HG02943 (cell line): ENCODE data around the gene MRGPRE.

Experiments used
- ATAC-seq: cut with Tn5 transposase; IDR thresholded peaks from one replicate; pipeline ENCODE4 v1.9.1; 2021; ENCODE audit warnings: mild to moderate bottlenecking, low read depth, moderate library complexity; ENCODE audit not compliant: unreplicated experiment

MRGPRE gene

DNA sequence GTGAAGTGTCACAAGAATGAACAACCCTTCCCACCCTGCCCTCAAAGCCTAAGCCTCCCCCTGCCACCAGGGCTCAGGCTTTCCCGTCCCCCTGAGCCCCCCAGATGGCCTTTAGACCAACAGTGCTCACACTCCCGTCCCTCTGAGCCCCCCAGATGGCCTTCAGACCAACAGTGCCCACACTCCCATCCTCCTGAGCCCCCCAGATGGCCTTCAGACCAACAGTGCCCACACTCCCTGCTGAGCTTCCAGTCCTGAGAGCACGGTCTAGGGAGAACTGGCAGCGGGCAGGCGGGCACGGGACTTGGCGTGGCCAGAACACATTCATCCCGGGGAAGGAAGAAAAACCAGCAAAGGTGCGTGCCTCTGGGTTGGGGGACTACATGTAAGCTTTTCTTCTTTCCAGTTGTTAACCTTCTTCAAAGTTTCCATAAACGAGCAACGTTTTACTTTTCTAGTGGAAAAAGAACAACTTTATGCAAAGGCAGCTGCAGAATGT, 16.1 kb downstream of the MRGPRE start:
- ATAC-seq = no peak

DNA sequence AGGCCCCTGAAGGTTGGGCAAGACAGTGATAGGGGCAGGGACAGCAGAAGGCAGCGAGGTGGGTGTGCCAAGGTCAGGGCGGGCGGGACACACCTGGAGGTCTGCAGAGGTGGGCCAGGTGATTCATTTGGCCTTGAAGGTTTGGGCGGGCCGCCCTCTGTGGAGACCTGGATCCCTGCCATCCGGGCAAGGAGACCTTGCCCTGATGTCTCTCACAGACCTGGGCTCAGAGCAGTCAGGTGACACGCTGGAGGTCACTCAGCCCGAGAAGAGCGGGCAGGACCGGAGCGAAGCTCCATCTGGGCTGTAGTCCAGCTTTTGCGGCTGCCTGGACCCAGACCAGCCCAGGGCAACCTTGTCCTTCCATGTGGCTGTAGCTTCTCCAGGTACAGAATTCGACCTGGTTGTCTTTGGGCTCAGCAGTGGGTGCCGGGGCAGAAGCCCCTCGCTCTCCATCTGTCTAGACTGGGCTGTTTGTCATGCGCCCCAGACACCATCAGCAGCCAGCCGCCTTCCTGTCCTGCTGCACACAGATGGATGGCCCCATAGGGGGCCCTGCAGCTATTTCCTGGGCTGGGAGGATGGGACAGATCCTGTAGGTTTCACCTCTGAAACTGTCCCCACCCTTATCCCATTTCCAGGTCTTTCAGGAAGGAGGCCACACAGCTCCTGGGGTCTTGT, 16.7 kb downstream of the MRGPRE start:
- ATAC-seq = no peak

DNA sequence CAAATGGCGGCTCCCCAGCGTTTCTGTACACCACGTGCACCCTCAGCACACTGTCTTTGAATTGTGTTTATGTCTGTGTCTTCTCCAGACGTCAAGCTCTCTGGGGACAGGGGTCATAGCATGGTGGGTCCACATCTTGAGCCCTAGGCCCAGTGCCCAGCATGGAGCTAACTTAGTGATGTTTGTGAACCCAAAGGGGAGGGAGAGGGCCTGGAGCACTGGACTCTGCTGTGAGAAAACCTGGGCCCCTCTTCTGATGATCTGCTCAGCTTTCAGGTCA, 17.9 kb downstream of the MRGPRE start:
- no peak for ATAC-seq

DNA sequence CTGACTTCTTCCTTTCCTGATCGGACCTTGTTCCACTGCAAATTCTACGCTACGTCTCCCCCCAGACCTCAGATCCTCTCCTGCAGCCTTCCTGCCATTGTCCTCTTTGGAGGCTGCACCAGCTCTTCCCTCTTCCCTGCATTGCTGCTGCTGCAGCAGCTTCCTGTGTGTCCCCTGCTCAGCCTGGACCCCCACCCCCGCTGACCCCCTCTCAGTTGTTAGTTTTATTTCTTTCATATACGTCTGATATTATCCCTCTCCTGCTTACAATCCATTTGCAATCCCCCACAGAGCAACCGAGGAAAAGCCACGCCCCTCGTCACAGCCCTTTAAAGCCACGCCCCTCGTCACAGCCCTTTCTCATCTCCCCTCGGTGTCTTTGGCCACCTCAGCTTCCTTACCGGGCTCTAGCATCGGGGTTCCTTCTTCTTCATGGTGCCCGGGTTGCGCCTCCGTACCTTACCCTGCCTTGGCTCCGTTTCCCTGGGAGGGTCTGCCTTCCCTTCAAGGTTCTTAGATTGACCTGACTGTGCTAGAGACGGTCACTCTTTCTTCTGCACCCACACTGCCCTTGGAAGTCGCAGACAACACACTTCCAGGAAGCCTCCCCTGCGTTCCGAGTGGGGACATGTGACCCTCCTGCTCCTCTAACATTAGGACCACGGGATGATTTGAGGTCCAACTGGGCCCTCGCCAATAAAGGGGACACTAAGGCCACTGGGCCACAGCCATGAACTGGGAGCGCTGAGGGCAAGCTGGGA, 18.4 kb downstream of the MRGPRE start:
- no peak for ATAC-seq

DNA sequence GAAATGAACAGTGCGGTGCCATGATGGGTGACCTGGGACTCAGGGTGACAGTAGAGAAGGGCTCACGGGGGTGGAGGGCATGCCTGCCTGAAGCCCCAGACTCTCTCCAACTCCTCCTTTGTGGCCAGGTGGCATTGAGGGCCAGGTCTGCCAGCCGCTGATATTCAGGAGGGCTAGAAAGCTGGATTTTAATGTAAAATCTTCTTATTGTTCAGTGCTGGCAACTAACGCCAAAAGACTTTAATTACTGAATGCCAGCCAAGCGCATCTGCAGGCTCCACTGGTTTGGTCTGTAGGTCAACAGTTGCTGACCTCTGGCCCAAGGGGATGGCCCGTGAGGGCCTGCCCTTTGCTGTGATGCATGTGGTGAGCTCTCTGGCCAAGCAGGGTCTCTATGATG, 23.9 kb downstream of the MRGPRE start:
- no peak for ATAC-seq

GRCh38 chr11:3207526-3208189, 24.6 kb downstream of the MRGPRE start:
- no peak for ATAC-seq

GRCh38 chr11:3206922-3207204, 25.4 kb downstream of the MRGPRE start:
- ATAC-seq = no peak

DNA sequence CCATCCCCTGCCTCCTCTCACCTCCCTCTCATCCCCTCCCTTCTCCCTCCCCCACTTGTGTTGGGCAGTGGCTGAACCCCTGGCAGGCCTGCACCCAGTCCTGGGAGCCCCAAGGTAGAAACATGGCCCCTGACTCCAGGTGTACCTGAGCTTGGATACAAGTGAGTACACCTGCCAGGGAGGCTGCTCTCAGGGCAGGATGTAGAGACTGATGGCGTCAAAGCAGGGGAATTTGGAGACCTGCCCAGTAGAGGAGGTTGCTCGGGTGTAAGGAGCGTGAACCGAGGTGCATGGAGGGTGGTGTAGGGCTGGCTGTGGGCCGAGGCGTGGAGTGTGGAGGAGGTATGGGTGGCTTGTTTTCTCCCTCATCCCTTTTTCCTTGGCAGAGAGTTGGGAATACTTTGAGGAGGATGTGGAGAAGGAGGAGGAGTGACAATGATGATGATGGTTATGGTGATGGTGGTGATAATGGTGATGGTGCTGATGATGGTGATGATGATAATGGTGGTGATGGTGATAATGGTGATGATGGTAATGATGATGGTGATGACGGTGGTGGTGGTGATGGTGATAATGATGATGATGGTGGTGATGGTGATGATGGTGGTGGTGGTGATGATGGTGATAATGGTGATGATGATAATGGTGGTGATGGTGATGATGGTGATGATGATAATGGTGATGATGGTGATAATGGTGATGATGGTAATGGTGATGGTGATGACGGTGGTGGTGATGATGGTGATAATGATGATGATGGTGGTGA, 25.9 kb downstream of the MRGPRE start:
- no peak for ATAC-seq

- ATAC-seq = no peak
These were observed 26.7 kb downstream of the MRGPRE start for GRCh38 chr11:3205261-3206155.

- ATAC-seq = no peak
These were observed 27.8 kb downstream of the MRGPRE start for GRCh38 chr11:3204141-3205015.

DNA sequence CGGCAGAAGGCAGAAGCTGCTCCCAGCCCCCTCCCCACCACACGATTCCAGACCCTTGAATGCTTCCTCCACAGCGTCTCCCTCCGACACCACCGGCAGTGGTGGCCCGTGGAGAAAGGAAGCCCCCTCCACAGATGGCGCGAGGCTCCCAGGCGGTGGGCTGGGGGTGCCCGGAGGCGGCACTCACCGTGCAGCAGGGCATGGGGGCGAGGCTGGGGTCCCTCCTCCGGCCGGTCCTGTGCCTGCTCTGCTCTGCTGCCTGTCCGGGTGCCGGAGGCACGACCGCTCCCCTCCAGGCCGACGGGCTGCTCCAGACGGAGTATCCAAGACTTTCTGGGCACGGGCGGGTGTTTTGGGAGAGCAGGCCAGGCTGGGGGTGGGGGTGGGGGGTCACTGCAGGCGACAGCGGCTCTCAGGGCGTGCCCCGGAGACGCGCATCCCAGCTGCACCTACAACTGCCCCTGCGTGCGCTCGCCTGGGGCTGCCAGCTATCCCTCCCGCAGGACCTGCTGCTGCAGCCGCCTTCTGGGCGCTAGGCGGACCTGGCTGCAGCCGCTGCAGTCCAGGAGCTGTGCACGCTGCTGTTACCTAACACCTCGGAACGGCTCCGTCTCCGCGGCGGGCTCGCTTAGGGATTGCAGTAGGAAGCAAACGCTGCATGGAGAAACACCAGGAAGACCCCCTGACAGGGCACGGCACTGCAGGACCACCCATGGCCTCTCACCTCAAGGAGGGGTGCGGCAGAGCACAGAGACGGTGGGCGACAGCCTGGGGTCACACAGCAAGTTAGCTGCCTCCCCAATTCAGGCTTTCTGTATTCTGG, 28.8 kb downstream of the MRGPRE start:
- ATAC-seq = no peak

- no peak for ATAC-seq
These were observed 29.5 kb downstream of the MRGPRE start for GRCh38 chr11:3202759-3203158.

DNA sequence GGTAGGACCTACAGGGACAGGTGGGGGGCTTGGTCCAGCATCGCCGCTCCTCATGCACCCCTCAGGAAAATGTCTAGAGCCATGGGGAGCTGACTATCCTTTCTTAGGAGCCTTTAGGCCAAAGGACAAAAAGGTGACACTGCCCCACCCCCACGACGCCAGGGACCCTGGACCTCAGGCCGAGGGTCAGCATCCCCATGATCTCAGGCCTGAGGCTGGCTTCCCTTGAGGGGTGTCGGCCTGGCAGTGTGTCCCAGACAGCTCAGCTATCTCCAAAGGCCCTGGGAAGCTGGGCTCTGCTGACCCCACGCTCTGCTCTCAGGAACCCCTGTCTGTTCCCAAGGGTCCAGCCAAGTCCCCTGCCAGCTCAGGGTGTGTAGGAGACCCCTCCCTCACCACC, 29.9 kb downstream of the MRGPRE start:
- no peak for ATAC-seq

GRCh38 chr11:3201677-3202181, 30.5 kb downstream of the MRGPRE start:
- no peak for ATAC-seq

GRCh38 chr11:3201112-3201581, 31.1 kb downstream of the MRGPRE start:
- no peak for ATAC-seq

DNA sequence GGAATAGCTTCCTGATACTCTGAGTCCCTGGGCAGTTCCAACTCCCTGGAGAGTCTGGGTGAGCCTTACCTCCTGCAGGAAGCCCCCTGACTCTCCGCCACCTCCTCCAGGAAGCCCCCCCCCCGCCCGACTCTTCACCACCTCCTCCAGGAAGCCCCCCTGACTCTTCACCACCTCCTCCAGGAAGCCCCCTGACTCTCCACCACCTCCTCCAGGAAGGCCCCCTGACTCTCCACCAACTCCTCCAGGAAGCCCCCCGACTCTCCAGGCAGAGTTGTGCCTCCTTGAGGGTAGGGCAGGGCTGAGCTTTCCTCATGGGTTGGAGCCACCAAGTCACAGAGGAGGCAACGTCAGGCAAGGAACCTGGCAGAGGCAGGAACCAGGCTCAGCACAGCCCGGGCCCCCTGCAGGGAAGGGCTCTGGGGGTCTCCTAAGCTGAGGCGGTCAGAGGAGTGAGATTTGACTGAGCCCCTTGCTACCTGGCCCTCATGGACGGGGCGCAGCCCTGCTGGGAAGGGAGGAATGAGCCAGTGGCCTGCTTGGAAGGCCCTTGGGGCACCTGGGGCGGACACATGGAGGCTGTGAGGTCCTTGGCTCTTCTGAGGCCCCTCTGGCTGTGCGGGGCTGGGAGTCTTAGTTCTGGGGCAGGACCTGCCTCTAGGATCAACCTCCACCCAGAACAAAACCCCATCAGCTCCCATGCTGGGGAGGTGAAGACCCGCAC, 31.7 kb downstream of the MRGPRE start:
- no peak for ATAC-seq

- ATAC-seq = no peak
These were observed 32.5 kb downstream of the MRGPRE start for GRCh38 chr11:3199537-3200295.
